PFSK-1 (cell line): Measurements from ENCODE around the gene SPEM1.

Experiments used
- FOXP2 ChIP-seq: optimal IDR thresholded peaks from 2 replicates; pipeline ENCODE3; 2011; ENCODE audit warnings: borderline replicate concordance, control low read depth, inconsistent platforms; ENCODE audit not compliant: insufficient read depth; ENCODE audit errors: extremely low read length, extremely low read depth
- POLR2AphosphoS5 ChIP-seq: IDR thresholded peaks from 2 replicates; pipeline ENCODE4 v1.6.1; 2012; ENCODE audit warnings: low read depth, mild to moderate bottlenecking, control low read depth, low read length, moderate library complexity
- SIN3A ChIP-seq: IDR thresholded peaks from 2 replicates; pipeline ENCODE4 v1.6.1; 2012; ENCODE audit warnings: mild to moderate bottlenecking, low read length, moderate library complexity, borderline replicate concordance; ENCODE audit not compliant: insufficient read depth
- TAF1 ChIP-seq: IDR thresholded peaks from 2 replicates; pipeline ENCODE4 v1.6.1; 2012; ENCODE audit warnings: low read length, control low read depth, borderline replicate concordance; ENCODE audit not compliant: insufficient read depth
- TF ChIP-seq, protein P1 (sequence below), 2 experiments: IDR thresholded peaks; 2 replicates each; pipeline versions ENCODE4 v1.6.1 to v1.8.0; 2011 to 2012; ENCODE audit warnings: low read depth in 2 of 2, low read length in 2 of 2, control low read depth in 1 of 2, inconsistent platforms in 1 of 2, mild to moderate bottlenecking in 1 of 2, moderate library complexity in 1 of 2; ENCODE audit not compliant: insufficient read depth in 1 of 2

SPEM1 gene

DNA sequence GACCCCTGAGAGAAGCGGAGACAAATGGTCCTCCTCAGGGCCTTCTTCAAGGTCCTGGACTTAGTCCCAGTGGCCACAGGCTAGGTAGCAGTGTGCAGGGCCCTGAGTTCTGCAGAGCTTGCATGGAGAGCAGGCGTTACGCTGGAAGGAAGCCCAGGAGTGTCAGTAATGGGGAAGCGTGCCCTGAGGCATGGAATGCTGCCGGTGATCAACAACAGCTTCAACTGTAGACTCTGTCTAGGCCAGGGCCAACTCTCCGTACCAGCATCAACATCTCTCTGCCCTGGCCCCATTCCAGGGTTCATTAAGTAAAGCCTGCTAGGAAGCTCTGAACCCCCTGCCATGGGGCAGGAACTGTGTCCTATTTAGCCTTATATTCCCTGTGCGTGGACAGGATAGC is 39.8 kb upstream of the SPEM1 start:
- TF ChIP-seq SIN3A: no peak
- no peak for TF ChIP-seq FOXP2
- TF ChIP-seq, protein P1, sequence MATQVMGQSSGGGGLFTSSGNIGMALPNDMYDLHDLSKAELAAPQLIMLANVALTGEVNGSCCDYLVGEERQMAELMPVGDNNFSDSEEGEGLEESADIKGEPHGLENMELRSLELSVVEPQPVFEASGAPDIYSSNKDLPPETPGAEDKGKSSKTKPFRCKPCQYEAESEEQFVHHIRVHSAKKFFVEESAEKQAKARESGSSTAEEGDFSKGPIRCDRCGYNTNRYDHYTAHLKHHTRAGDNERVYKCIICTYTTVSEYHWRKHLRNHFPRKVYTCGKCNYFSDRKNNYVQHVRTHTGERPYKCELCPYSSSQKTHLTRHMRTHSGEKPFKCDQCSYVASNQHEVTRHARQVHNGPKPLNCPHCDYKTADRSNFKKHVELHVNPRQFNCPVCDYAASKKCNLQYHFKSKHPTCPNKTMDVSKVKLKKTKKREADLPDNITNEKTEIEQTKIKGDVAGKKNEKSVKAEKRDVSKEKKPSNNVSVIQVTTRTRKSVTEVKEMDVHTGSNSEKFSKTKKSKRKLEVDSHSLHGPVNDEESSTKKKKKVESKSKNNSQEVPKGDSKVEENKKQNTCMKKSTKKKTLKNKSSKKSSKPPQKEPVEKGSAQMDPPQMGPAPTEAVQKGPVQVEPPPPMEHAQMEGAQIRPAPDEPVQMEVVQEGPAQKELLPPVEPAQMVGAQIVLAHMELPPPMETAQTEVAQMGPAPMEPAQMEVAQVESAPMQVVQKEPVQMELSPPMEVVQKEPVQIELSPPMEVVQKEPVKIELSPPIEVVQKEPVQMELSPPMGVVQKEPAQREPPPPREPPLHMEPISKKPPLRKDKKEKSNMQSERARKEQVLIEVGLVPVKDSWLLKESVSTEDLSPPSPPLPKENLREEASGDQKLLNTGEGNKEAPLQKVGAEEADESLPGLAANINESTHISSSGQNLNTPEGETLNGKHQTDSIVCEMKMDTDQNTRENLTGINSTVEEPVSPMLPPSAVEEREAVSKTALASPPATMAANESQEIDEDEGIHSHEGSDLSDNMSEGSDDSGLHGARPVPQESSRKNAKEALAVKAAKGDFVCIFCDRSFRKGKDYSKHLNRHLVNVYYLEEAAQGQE (IDR thresholded peaks at IDR 0.05; ENCODE audit: insufficient read depth in 1 of 2, low read depth in 2 of 2, low read length in 2 of 2): no peak
- no peak for TF ChIP-seq TAF1
- TF ChIP-seq POLR2AphosphoS5: no peak

DNA sequence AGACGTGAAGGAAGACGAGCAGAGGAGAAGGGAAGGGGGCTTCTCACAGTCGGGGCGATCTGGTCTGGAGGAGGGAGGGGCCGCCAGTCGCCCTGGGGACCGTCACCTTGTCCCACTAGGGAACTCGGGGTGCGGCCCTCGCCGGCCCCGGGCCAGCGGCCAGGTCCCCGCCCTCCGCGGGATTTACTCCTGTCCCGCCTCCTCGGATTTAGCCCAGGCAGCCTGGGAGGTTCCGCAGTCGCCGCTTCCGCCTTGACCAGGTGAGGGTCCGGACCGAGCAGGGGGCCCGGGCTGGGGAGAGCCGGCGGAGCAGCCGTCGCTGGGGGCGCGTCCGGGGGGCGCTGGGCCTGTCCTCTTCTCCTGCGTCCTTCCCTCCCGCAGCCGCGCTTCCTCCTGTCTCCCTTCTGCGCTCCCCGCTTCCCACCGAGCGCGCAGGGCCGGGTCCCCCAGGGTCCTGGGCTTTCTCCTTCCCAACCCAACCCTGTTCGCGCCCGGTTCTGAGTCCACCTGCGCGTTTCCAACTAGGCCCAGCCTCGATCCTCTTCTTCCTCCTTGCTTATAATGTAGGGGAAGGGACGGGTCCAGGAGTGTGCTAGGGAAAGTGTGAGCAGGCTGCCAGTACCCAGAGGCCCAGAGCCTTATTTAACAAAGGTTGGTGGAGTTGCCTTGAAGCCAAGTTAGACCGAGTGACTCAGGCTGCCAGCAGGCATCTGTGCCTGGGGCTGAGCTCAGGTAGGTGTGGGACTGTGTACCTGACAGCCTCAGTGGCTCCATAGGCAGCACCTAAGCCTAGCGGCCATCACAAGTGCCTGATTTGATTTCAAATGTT is 39.1 kb upstream of the SPEM1 start, which contains the start of gene TNK1:
TNK1 (plus strand) TSS at position 235 of the 829 bp plus-strand sequence. CDS start 1,838 bp downstream, outside the sequence.
- no peak for TF ChIP-seq POLR2AphosphoS5
- no peak for TF ChIP-seq TAF1
- TF ChIP-seq, protein P1 (IDR thresholded peaks at IDR 0.05; ENCODE audit: insufficient read depth in 1 of 2, low read depth in 2 of 2, low read length in 2 of 2): no peak
- TF ChIP-seq FOXP2: no peak
- TF ChIP-seq SIN3A: no peak

DNA sequence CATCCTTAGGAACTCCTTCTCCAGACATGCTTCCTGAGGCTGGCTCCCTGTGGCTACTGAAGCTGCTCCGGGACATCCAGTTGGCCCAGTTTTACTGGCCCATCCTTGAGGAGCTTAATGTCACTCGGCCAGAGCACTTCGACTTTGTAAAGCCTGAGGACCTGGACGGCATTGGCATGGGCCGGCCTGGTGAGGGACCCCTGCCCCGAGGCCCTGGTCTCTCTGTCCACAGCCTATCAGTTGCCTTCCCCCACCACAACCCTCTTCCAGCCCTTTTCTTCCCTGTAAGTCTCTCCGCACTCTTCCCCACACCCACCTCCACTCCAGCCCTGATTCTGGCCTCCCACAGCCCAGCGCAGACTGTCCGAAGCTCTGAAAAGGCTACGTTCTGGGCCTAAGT is 37.2 kb upstream of the SPEM1 start:
- TF ChIP-seq TAF1 (no peak), FOXP2 (no peak), POLR2AphosphoS5 (no peak), SIN3A (no peak)
- TF ChIP-seq, protein P1 (IDR thresholded peaks at IDR 0.05; ENCODE audit: insufficient read depth in 1 of 2, low read depth in 2 of 2, low read length in 2 of 2): no peak

DNA sequence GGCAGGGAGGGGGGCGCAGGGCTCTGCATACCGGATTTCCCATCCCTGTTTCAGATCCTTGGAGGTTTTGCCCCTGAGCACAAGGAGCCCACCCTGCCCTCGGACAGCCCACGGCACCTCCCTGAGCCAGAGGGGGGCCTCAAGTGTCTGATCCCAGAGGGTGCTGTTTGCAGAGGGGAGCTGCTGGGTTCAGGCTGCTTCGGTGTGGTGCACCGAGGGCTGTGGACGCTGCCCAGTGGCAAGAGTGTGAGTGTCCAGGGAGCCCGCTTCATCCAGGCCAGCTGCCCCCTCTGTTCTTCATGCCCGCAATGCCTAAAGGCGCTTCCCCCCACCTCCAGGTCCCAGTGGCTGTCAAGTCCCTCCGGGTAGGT is 36.8 kb upstream of the SPEM1 start:
- TF ChIP-seq TAF1: no peak
- TF ChIP-seq FOXP2: no peak

DNA sequence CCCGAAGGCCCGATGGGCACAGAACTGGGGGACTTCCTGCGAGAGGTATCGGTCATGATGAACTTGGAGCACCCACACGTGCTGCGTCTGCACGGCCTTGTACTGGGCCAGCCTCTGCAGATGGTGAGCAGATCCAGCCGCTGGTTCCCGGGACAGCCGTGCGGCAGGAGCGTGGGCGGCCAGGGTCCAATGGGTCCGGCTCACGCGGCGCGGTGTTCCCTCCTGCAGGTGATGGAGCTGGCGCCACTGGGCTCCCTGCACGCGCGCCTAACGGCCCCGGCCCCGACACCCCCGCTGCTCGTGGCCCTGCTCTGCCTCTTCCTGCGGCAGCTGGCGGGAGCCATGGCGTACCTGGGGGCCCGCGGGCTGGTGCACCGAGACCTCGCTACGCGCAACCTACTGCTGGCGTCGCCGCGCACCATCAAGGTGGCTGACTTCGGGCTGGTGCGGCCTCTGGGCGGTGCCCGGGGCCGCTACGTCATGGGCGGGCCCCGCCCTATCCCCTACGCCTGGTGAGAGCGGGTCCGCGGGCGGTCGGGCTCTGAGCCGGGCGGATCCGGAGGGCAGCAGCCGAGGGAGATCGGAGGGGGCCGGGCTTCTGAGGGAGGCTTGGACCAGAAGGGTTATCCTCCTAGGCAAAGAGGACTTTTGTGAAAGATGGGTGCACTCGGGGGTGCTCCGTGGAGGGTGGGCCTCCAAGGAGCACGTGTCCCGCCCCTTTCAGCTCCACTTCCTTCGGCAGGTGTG is 36.2 kb upstream of the SPEM1 start:
- TF ChIP-seq FOXP2 (no peak), POLR2AphosphoS5 (no peak)
